HEK293T (cell line): ENCODE measurements around the gene PEDS1.
"Not testable (repeated sequence)": the region's sequence is repeated elsewhere in the genome, so short reads cannot be mapped to it uniquely, and the experiment has no call there.

ENCODE experiments used
- CTCF ChIA-PET: fragments of 350-600 bp; formaldehyde crosslinking; extraction: SDS; loops from one replicate; lab custom pipeline; 2021; ENCODE audit warnings: antibody characterized with exemption, inconsistent platforms; lab: Yijun Ruan, JAX
- POLR2A ChIA-PET: fragments of 350-600 bp; formaldehyde crosslinking; extraction: SDS; loops from one replicate; lab custom pipeline; 2020; ENCODE audit warnings: antibody characterized with exemption, inconsistent platforms; lab: Yijun Ruan, JAX
- DNase-seq: peaks from one replicate; pipeline ENCODE4 v3.0.0; 2012; ENCODE audit warnings: mixed read lengths; ENCODE audit errors: extremely low spot score
- ARNT ChIP-seq: fragments of 450-650 bp; IDR thresholded peaks from 2 replicates; pipeline ENCODE4 v1.6.1; 2017; ENCODE audit warnings: mild to moderate bottlenecking
- BHLHE40 ChIP-seq: fragments of 450-650 bp; IDR thresholded peaks from 2 replicates; pipeline ENCODE4 v1.6.1; 2016; ENCODE audit warnings: mild to moderate bottlenecking, moderate library complexity, borderline replicate concordance
- CTBP1 ChIP-seq: fragments of 450-650 bp; IDR thresholded peaks from 2 replicates; pipeline ENCODE4 v1.6.1; 2016; ENCODE audit warnings: borderline replicate concordance
- ELF4 ChIP-seq: fragments of 450-650 bp; IDR thresholded peaks from 2 replicates; pipeline ENCODE4 v1.6.1; 2017; ENCODE audit warnings: antibody characterized with exemption
- FOXA1 ChIP-seq: fragments of 450-650 bp; IDR thresholded peaks from 2 replicates; pipeline ENCODE4 v1.6.1; 2016; ENCODE audit warnings: mild to moderate bottlenecking
- FOXK2 ChIP-seq: fragments of 450-650 bp; IDR thresholded peaks from 2 replicates; pipeline ENCODE4 v1.6.1; 2016; ENCODE audit warnings: mild to moderate bottlenecking
- FOXM1 ChIP-seq: fragments of 450-650 bp; IDR thresholded peaks from 2 replicates; pipeline ENCODE4 v1.6.1; 2017; ENCODE audit warnings: mild to moderate bottlenecking, borderline replicate concordance
- HDGF ChIP-seq: fragments of 450-650 bp; IDR thresholded peaks from 2 replicates; pipeline ENCODE4 v1.6.1; 2017; ENCODE audit warnings: antibody characterized with exemption, borderline replicate concordance
- L3MBTL2 ChIP-seq: fragments of 450-650 bp; conservative IDR thresholded peaks from 2 replicates; pipeline ENCODE4 v1.6.1; 2016; ENCODE audit warnings: mild to moderate bottlenecking
- LEF1 ChIP-seq: fragments of 450-650 bp; IDR thresholded peaks from 2 replicates; pipeline ENCODE4 v1.6.1; 2017; ENCODE audit warnings: mild to moderate bottlenecking, borderline replicate concordance
- NFRKB ChIP-seq: fragments of 450-650 bp; IDR thresholded peaks from 2 replicates; pipeline ENCODE4 v1.6.1; 2016; ENCODE audit warnings: mild to moderate bottlenecking, moderate library complexity
- PKNOX1 ChIP-seq: fragments of 450-650 bp; IDR thresholded peaks from 2 replicates; pipeline ENCODE4 v1.6.1; 2016
- SP1 ChIP-seq: fragments of 450-650 bp; IDR thresholded peaks from 2 replicates; pipeline ENCODE4 v1.6.1; 2017
- SUZ12 ChIP-seq: fragments of 450-650 bp; IDR thresholded peaks from 2 replicates; pipeline ENCODE4 v1.6.1; 2016; ENCODE audit warnings: mild to moderate bottlenecking
- TARDBP ChIP-seq: fragments of 450-650 bp; IDR thresholded peaks from 2 replicates; pipeline ENCODE4 v1.6.1; 2016
- ZNF384 ChIP-seq: fragments of 450-650 bp; IDR thresholded peaks from 2 replicates; pipeline ENCODE4 v1.6.1; 2016

The PEDS1 gene

GRCh38 chr20:50153500-50154377 is at the start of gene PEDS1:
Gene PEDS1 (minus strand): TSS chr20:50153723. CDS start chr20:50153637, 86 bp downstream.
- CTCF ChIA-PET = interaction anchor here (0.6 to 1.8 kb wide), 7 partner anchors 11 to 1200 kb away, joined by 3 to 5 read pairs (median 3); no protein-coding TSS in a partner anchor
- DNase-seq = peak; percentile 96
- POLR2A ChIA-PET = interaction anchor here (0.6 to 3.3 kb wide), 26 partner anchors 9 to 289 kb away, joined by 3 to 39 read pairs (median 4); partner anchors contain the start of gene UBE2V1

GRCh38 chr20:50202677-50203076 is 49.2 kb upstream of the PEDS1 start:
- TF ChIP-seq FOXK2 = no peak
- no peak for TF ChIP-seq ARNT
- no peak for TF ChIP-seq SUZ12
- no peak for TF ChIP-seq CTBP1
- no peak for TF ChIP-seq FOXM1
- TF ChIP-seq PKNOX1 = no peak
- TF ChIP-seq L3MBTL2 = no peak
- no peak for TF ChIP-seq ELF4
- CTCF ChIA-PET = no interaction called here
- POLR2A ChIA-PET = interaction anchor here (1.1 kb wide), 1 partner anchor 12 kb away, joined by 4 read pairs; the partner anchor contains the start of gene CEBPB
- no peak for DNase-seq

More at GRCh38 chr20:50153500-50154377, at the start of gene PEDS1:
- TF ChIP-seq FOXM1 (0 out of 2 replicates have a peak, but pooled peaks have one; percentile 13), L3MBTL2 (peak; percentile 94), HDGF (no peak), ELF4 (no peak)

GRCh38 chr20:50201710-50202109 is 48.2 kb upstream of the PEDS1 start:
- DNase-seq, CTCF ChIA-PET: not testable (repeated sequence)
- POLR2A ChIA-PET = interaction anchor here (1.1 kb wide), 1 partner anchor 11 kb away, joined by 4 read pairs; the partner anchor contains the start of gene CEBPB

GRCh38 chr20:50200482-50201104 is 47.1 kb upstream of the PEDS1 start:
- no peak for DNase-seq
- POLR2A ChIA-PET = interaction anchor here (1.0 kb wide), 1 partner anchor 9 kb away, joined by 3 read pairs; no protein-coding TSS in a partner anchor
- CTCF ChIA-PET = no interaction called here
- TF ChIP-seq FOXM1 (no peak), CTBP1 (no peak)

GRCh38 chr20:50199703-50200102 is 46.2 kb upstream of the PEDS1 start:
- ChIA-PET POLR2A (no interaction called here), CTCF (interaction anchor here (0.6 kb wide), 1 partner anchor 691 kb away, joined by 3 read pairs; no protein-coding TSS in a partner anchor)
- no peak for TF ChIP-seq FOXA1
- TF ChIP-seq TARDBP = no peak
- TF ChIP-seq SP1 = no peak
- TF ChIP-seq LEF1 = no peak
- TF ChIP-seq BHLHE40 = no peak
- TF ChIP-seq ELF4 = no peak
- no peak for TF ChIP-seq NFRKB
- TF ChIP-seq FOXM1 = no peak
- no peak for TF ChIP-seq HDGF
- TF ChIP-seq FOXK2 = no peak
- TF ChIP-seq L3MBTL2 = no peak
- TF ChIP-seq SUZ12 = no peak
- TF ChIP-seq PKNOX1 = no peak
- no peak for TF ChIP-seq CTBP1
- no peak for TF ChIP-seq ZNF384
- TF ChIP-seq ARNT = no peak
- no peak for DNase-seq

DNA sequence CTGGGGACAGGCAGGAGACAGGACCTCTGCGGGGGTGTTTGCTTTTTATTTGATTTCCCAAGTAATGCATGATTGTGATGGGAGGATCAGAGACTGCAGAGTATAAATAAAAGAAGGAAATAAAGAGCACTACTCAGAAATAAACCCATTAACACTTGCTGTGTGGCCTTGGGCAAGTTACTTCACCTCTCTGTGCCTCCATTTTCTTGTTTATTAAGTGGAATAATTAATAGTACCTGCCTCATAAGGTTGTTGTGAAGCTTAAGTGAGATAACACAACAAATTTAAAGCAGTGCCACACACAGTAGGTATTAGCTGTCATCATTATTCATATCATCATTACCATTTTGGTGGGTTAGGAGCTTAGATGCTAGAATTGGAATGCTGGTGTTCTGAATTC is 45.2 kb upstream of the PEDS1 start:
- POLR2A ChIA-PET = no interaction called here
- TF ChIP-seq SUZ12 = no peak
- no peak for TF ChIP-seq FOXK2
- no peak for TF ChIP-seq FOXA1
- no peak for TF ChIP-seq SP1
- TF ChIP-seq PKNOX1 = no peak
- CTCF ChIA-PET = no interaction called here
- no peak for DNase-seq
